Peyer's patch (tissue), 4 donors: ENCODE measurements around the gene RGL1.

Source experiments
- CTCF ChIP-seq, 6 experiments: fragments of 450-650 bp in 4 of 6; fragments of 200-600 bp in 2 of 6; sonication (generic) in 1 of 6; IDR thresholded peaks; one replicate each; pipeline ENCODE4 v1.5.1; 2017 to 2019; ENCODE audit warnings: antibody characterized with exemption in 6 of 6, mild to moderate bottlenecking in 3 of 6, moderate library complexity in 1 of 6
- POLR2A ChIP-seq, 2 donors: fragments of 450-650 bp; IDR thresholded peaks; one replicate each; pipeline ENCODE4 v1.5.1; 2017; ENCODE audit warnings: antibody characterized with exemption in 2 of 2, mild to moderate bottlenecking in 2 of 2, moderate library complexity in 2 of 2

- TF ChIP-seq POLR2A (IDR thresholded peaks at IDR 0.05) (no peak), CTCF (IDR thresholded peaks at IDR 0.05) (no peak)
Observed at GRCh38 chr1:183824291-183824690, 19.4 kb downstream of the RGL1 start.
